Umbilical cord (tissue), 1 donor: ENCODE measurements around the gene TALDO1. TPM values are rescaled to one million over a fixed set of nuclear protein-coding genes. Genes with fewer than 3 reads are reported as not detected.

Experiments
- total RNA-seq: library from RNA; depleted of rRNA; stranded (reverse); fragments of >200 nt; gene quantifications from one replicate; pipeline ENCODE4 v1.2.3, GENCODE V29; 2014; ENCODE audit warnings: low replicate concordance; ENCODE audit not compliant: insufficient read depth

Gene TALDO1
- total RNA-seq, 1 donor from 2014 or later: 76.1 TPM

Other genes with a start within 250 kb of the TALDO1 start
- 132 TPM for gene RNH1, start 240.2 kb upstream of the TALDO1 start, total RNA-seq
- gene HRAS, start 211.9 kb upstream of the TALDO1 start, total RNA-seq: 46.5 TPM
- not detected for gene LRRC56, start 209.9 kb upstream of the TALDO1 start, total RNA-seq
- gene LMNTD2, start 186.7 kb upstream of the TALDO1 start, total RNA-seq: 0.48 TPM
- 1.7 TPM for gene RASSF7, start 186.5 kb upstream of the TALDO1 start, total RNA-seq
- 31.5 TPM for gene PHRF1, start 171.0 kb upstream of the TALDO1 start, total RNA-seq
- 16.6 TPM for gene IRF7, start 131.5 kb upstream of the TALDO1 start, total RNA-seq
- not detected for gene CDHR5, start 122.5 kb upstream of the TALDO1 start, total RNA-seq
- not detected for gene SCT, start 120.3 kb upstream of the TALDO1 start, total RNA-seq
- gene DRD4, start 110.2 kb upstream of the TALDO1 start, total RNA-seq: not detected
- gene DEAF1, start 52.2 kb upstream of the TALDO1 start, total RNA-seq: 54.9 TPM
- gene TMEM80, start 51.6 kb upstream of the TALDO1 start, total RNA-seq: 7.7 TPM
- gene EPS8L2, start 41.2 kb upstream of the TALDO1 start, total RNA-seq: 28.6 TPM
- gene GATD1, start 30.0 kb downstream of the TALDO1 start, total RNA-seq: 26.2 TPM
- 1.4 TPM for gene CEND1, start 42.6 kb downstream of the TALDO1 start, total RNA-seq
- gene SLC25A22, start 50.8 kb downstream of the TALDO1 start, total RNA-seq: 2.2 TPM
- gene PIDD1, start 57.8 kb downstream of the TALDO1 start, total RNA-seq: 19.3 TPM
- gene RPLP2, start 62.5 kb downstream of the TALDO1 start, total RNA-seq: 439 TPM
- gene PNPLA2, start 71.5 kb downstream of the TALDO1 start, total RNA-seq: 6.7 TPM
- gene CRACR2B, start 80.5 kb downstream of the TALDO1 start, total RNA-seq: 3.1 TPM
- 159 TPM for gene CD151, start 85.5 kb downstream of the TALDO1 start, total RNA-seq
- 14.0 TPM for gene POLR2L, start 95.1 kb downstream of the TALDO1 start, total RNA-seq
- 43.8 TPM for gene TSPAN4, start 95.4 kb downstream of the TALDO1 start, total RNA-seq
- gene CHID1, start 163.3 kb downstream of the TALDO1 start, total RNA-seq: 69.6 TPM
- 24.1 TPM for gene AP2A2, start 178.4 kb downstream of the TALDO1 start, total RNA-seq